Heart left ventricle (tissue), 16 donors: ENCODE data around the gene CCSER1. TPM values are rescaled to one million over a fixed set of nuclear protein-coding genes. Genes with fewer than 3 reads are reported as not detected.

Experiments
- ATAC-seq, 4 donors: fragments of 200-7000 bp; cut with Tn5 transposase; one replicate each; pipeline ENCODE4 v1.9.1; 2020 to 2022; ENCODE audit warnings: moderate library complexity in 4 of 4, mild to moderate bottlenecking in 3 of 4, moderate number of reproducible peaks in 1 of 4
- DNase-seq, 5 donors: peaks; one replicate each; pipeline ENCODE4 v3.0.0-alpha.2; 2020
- H3K27ac ChIP-seq, 12 donors: fragments of 200-600 bp; sonication (generic) in 4 of 12; one replicate each; pipeline versions ENCODE4 v1.5.0 to v1.8.0; 2016 to 2022; ENCODE audit warnings: mild to moderate bottlenecking in 2 of 12
- H3K27me3 ChIP-seq, 9 donors: fragments of 200-600 bp; sonication (generic) in 2 of 9; one replicate each; pipeline versions ENCODE4 v1.5.1 to v1.8.0; 2016 to 2022; ENCODE audit warnings: mild to moderate bottlenecking in 3 of 9
- H3K36me3 ChIP-seq, 9 donors: fragments of 200-600 bp; sonication (generic) in 2 of 9; one replicate each; pipeline versions ENCODE4 v1.5.0 to v1.8.0; 2018 to 2022; ENCODE audit warnings: mild to moderate bottlenecking in 2 of 9
- H3K4me1 ChIP-seq, 12 donors: fragments of 200-600 bp; sonication (generic) in 4 of 12; one replicate each; pipeline versions ENCODE4 v1.5.0 to v1.8.0; 2016 to 2022; ENCODE audit warnings: mild to moderate bottlenecking in 3 of 12
- H3K4me3 ChIP-seq, 12 donors: fragments of 200-600 bp; sonication (generic) in 4 of 12; one replicate each; pipeline versions ENCODE4 v1.5.0 to v1.8.0; 2017 to 2022; ENCODE audit warnings: mild to moderate bottlenecking in 9 of 12, moderate library complexity in 4 of 12
- H3K9me3 ChIP-seq, 12 donors: fragments of 200-600 bp; sonication (generic) in 4 of 12; one replicate each; pipeline versions ENCODE4 v1.5.0 to v1.8.0; 2016 to 2022; ENCODE audit warnings: mild to moderate bottlenecking in 1 of 12
- CTCF ChIP-seq, 12 donors: fragments of 200-600 bp; sonication (generic) in 4 of 12; IDR thresholded peaks; one replicate each; pipeline versions ENCODE4 v1.5.0 to v1.8.0; 2018 to 2022; ENCODE audit warnings: antibody characterized with exemption in 12 of 12, mild to moderate bottlenecking in 5 of 12
- POLR2A ChIP-seq, 2 donors: fragments of 450-650 bp; IDR thresholded peaks; one replicate each; pipeline ENCODE4 v1.6.1; 2017; ENCODE audit warnings: antibody characterized with exemption in 2 of 2, mild to moderate bottlenecking in 2 of 2, moderate library complexity in 2 of 2
- WGBS, 4 donors: extraction: QIAGEN DNeasy Blood & Tissue Kit in 2 of 4; methylation state at CpG; one replicate each; pipeline versions ENCODE4 v1.1.5 to v1.1.7; 2013 to 2018; 5-methylcytosine and 5-hydroxymethylcytosine counted together
- intact Hi-C, 10 donors: fragments of 100-400 bp; cut with DNase I; formaldehyde crosslinking; loops; one replicate each; pipeline versions ENCODE4 v1.11.1 to v1.14.2; 2022
- polyA plus RNA-seq, 2 donors: library from polyadenylated mRNA; stranded (reverse); fragments of 200-250 nt; gene quantifications; one replicate each; pipeline ENCODE4 v1.2.3, GENCODE V29; 2013
- total RNA-seq, 9 donors: library from RNA; depleted of rRNA in 2 of 9; stranded (reverse); fragments of >200 nt in 2 of 9; fragmentation: NEBNext Ultra II Directional in 3 of 9; extraction: Animal tissue kit (Norgen Biotek cat#: 25700) in 3 of 9; gene quantifications; one replicate each; pipeline versions ENCODE4 v1.1.0 to v1.2.4, GENCODE V29; 2016 to 2023
- donor health status: ischemic (EF 13 %, LVEDD 7.1; RV severe dilation, severe dysfunction).
- donor health status: healthy with polysubstance abuse.
- donor health status: DM: no; HTN: yes; CAD: no.
- donor health status: DM: no; HTN: no; CAD: no.
- donor health status: ischemic (EF 25% LVEDD 6.9; RV normal size, moderate dysfunction).
- donor health status: ischemic (EF 25% LVEDD 5.7; RV mildly dilated, moderate dysfunction).
- donor health status: healthy.
- donor health status: DM: yes; HTN: yes; CAD: no.
- donor health status: ischemic (EF 35%, LVEDD 5.7; RV mildly dilated, moderate dysfunction).
- donor health status: nonischemic (EF 11% LVEDD 7.7; RV severe dilation, severe dysfunction).
- donor health status: DM: yes; HTN: yes; CAD: no.
- donor health status: PGD.
- donor health status: ischemic (EF 29% LVEDD 5.4; RV normal size, mild dysfunction).
- donor health status: nonischemic (EF 23%, LVEDD 6.1; RV moderate dilation, normal function).

Gene CCSER1
- total and polyA plus RNA-seq, 11 donors, result 2.5 to 15.8 (median 12.2) TPM

- ATAC-seq, result peak in 2 of 4 donors; percentile 53 to 69
- Histone ChIP-seq H3K36me3 (no peaks in the 10 kb centered on the region), H3K4me1 (peaks cover 0 to 14% (median under 1%) of the 10 kb centered on the region in 12 donors), H3K9me3 (no peaks in the 10 kb centered on the region), H3K27ac (no peak overlapping the region), H3K27me3 (no peaks in the 10 kb centered on the region), H3K4me3 (no peak overlapping the region)
- no peak for DNase-seq
- TF ChIP-seq POLR2A (IDR thresholded peaks at IDR 0.05) (no peak), CTCF (IDR thresholded peaks at IDR 0.05) (no peak)
- intact Hi-C loops, result no loop called here
- 85 to 96% (median 87%) methylated on average over 4 of the region's 4 CpGs for WGBS, 4 donors
Observed at GRCh38 chr4:90545380-90545779, 418.2 kb downstream of the CCSER1 start.

- Histone ChIP-seq H3K4me3 (no peak overlapping the region), H3K9me3 (no peaks in the 10 kb centered on the region), H3K27me3 (no peaks in the 10 kb centered on the region), H3K27ac (no peak overlapping the region), H3K36me3 (no peaks in the 10 kb centered on the region), H3K4me1 (peaks cover 0 to 14% (median under 1%) of the 10 kb centered on the region in 12 donors)
- no peak for ATAC-seq
- WGBS, 4 donors, result 64 to 79% (median 73%) methylated on average over 1 of the region's 1 CpG
- intact Hi-C loops, result no loop called here
- TF ChIP-seq POLR2A (IDR thresholded peaks at IDR 0.05) (no peak), CTCF (IDR thresholded peaks at IDR 0.05) (no peak)
- no peak for DNase-seq
Observed at GRCh38 chr4:90546114-90546513, 418.9 kb downstream of the CCSER1 start.

- intact Hi-C loops, result no loop called here
- Histone ChIP-seq H3K4me1 (no peaks in the 10 kb centered on the region), H3K27ac (no peak overlapping the region), H3K36me3 (no peaks in the 10 kb centered on the region), H3K4me3 (no peak overlapping the region), H3K9me3 (no peaks in the 10 kb centered on the region), H3K27me3 (no peaks in the 10 kb centered on the region)
- DNase-seq (no peak), ATAC-seq (peak in 1 of 4 donors; percentile 15)
- 87 to 95% (median 92%) methylated on average over 2 of the region's 2 CpGs for WGBS, 4 donors
- TF ChIP-seq POLR2A (IDR thresholded peaks at IDR 0.05), result no peak
- no peak for TF ChIP-seq CTCF (IDR thresholded peaks at IDR 0.05)
Observed at GRCh38 chr4:90570615-90571014, 443.4 kb downstream of the CCSER1 start.

GRCh38 chr4:90572996-90573395, 445.8 kb downstream of the CCSER1 start:
- no peak overlapping the region for H3K4me3 ChIP-seq
- H3K27ac ChIP-seq, result no peak overlapping the region
- no peaks in the 10 kb centered on the region for H3K36me3 ChIP-seq
- WGBS, 4 donors, result 83 to 89% (median 89%) methylated on average over 1 to 2 of the region's 2 CpGs; no CpG with 5 or more reads in 1 of the 4 donors
- no peaks in the 10 kb centered on the region for H3K27me3 ChIP-seq
- intact Hi-C loops, result no loop called here
- H3K9me3 ChIP-seq, result no peaks in the 10 kb centered on the region
- ATAC-seq (no peak), DNase-seq (no peak)
- no peak for TF ChIP-seq POLR2A (IDR thresholded peaks at IDR 0.05)
- TF ChIP-seq CTCF (IDR thresholded peaks at IDR 0.05), result no peak
- no peaks in the 10 kb centered on the region for H3K4me1 ChIP-seq
